ENCODE data around the gene AEBP2. TPM values are rescaled to one million over a fixed set of nuclear protein-coding genes. Genes with fewer than 3 reads are reported as not detected.
A peak's percentile ranks its signal among the peaks of the same experiment; 100 is the strongest.

The AEBP2 gene
- total RNA-seq, 1 experiment from 2014 or later = 7.7 TPM

- DNase-seq (ENCODE audit: low spot score) = no peak
Observed at GRCh38 chr12:19507823-19508222, 68.5 kb downstream of the AEBP2 start.

- DNase-seq (ENCODE audit: low spot score) = no peak
Observed at GRCh38 chr12:19510461-19510860, 71.2 kb downstream of the AEBP2 start.

- no peak for DNase-seq (ENCODE audit: low spot score)
Observed at GRCh38 chr12:19515179-19515578, 75.9 kb downstream of the AEBP2 start.

- DNase-seq (ENCODE audit: low spot score) = no peak
Observed at GRCh38 chr12:19517583-19517982, 78.3 kb downstream of the AEBP2 start.

- DNase-seq (ENCODE audit: low spot score) = no peak
Observed at GRCh38 chr12:19518209-19518608, 78.9 kb downstream of the AEBP2 start.

- DNase-seq (ENCODE audit: low spot score) = no peak
Observed at GRCh38 chr12:19520646-19521415, 81.5 kb downstream of the AEBP2 start.

- DNase-seq (ENCODE audit: low spot score) = no peak
Observed at GRCh38 chr12:19525274-19525673, 86.0 kb downstream of the AEBP2 start.

GRCh38 chr12:19527866-19528265 lies 88.6 kb downstream of the AEBP2 start:
- DNase-seq (ENCODE audit: low spot score) = no peak

GRCh38 chr12:19528750-19529149 lies 89.5 kb downstream of the AEBP2 start:
- DNase-seq (ENCODE audit: low spot score) = no peak

GRCh38 chr12:19529951-19530636 lies 90.8 kb downstream of the AEBP2 start:
- DNase-seq (ENCODE audit: low spot score) = peak; percentile 8

GRCh38 chr12:19530637-19531023 lies 91.3 kb downstream of the AEBP2 start:
- no peak for DNase-seq (ENCODE audit: low spot score)

GRCh38 chr12:19533567-19533966 lies 94.3 kb downstream of the AEBP2 start:
- DNase-seq (ENCODE audit: low spot score) = no peak

GRCh38 chr12:19539071-19539470 lies 99.8 kb downstream of the AEBP2 start:
- DNase-seq (ENCODE audit: low spot score) = no peak

GRCh38 chr12:19539836-19540235 lies 100.5 kb downstream of the AEBP2 start:
- DNase-seq (ENCODE audit: low spot score) = no peak

- DNase-seq (ENCODE audit: low spot score) = no peak
Observed at GRCh38 chr12:19542606-19543005, 103.3 kb downstream of the AEBP2 start.

GRCh38 chr12:19544353-19544752 lies 105.1 kb downstream of the AEBP2 start:
- no peak for DNase-seq (ENCODE audit: low spot score)

GRCh38 chr12:19545301-19545700 lies 106.0 kb downstream of the AEBP2 start:
- DNase-seq (ENCODE audit: low spot score) = no peak

GRCh38 chr12:19546027-19546426 lies 106.7 kb downstream of the AEBP2 start:
- no peak for DNase-seq (ENCODE audit: low spot score)

GRCh38 chr12:19546611-19547162 lies 107.4 kb downstream of the AEBP2 start:
- no peak for DNase-seq (ENCODE audit: low spot score)

GRCh38 chr12:19547271-19547671 lies 108.0 kb downstream of the AEBP2 start:
- no peak for DNase-seq (ENCODE audit: low spot score)

- no peak for DNase-seq (ENCODE audit: low spot score)
Observed at GRCh38 chr12:19548834-19549233, 109.5 kb downstream of the AEBP2 start.

- DNase-seq (ENCODE audit: low spot score) = no peak
Observed at GRCh38 chr12:19550626-19551025, 111.3 kb downstream of the AEBP2 start.
